Stimulated activated naive CD4-positive, alpha-beta T cell (primary cell): ENCODE measurements around the gene LRCOL1.

ENCODE experiments used
- DNase-seq, 6 experiments: peaks; one replicate each; lab custom pipeline; 2025; lab: John Stamatoyannopoulos, UW

LRCOL1 gene

DNA sequence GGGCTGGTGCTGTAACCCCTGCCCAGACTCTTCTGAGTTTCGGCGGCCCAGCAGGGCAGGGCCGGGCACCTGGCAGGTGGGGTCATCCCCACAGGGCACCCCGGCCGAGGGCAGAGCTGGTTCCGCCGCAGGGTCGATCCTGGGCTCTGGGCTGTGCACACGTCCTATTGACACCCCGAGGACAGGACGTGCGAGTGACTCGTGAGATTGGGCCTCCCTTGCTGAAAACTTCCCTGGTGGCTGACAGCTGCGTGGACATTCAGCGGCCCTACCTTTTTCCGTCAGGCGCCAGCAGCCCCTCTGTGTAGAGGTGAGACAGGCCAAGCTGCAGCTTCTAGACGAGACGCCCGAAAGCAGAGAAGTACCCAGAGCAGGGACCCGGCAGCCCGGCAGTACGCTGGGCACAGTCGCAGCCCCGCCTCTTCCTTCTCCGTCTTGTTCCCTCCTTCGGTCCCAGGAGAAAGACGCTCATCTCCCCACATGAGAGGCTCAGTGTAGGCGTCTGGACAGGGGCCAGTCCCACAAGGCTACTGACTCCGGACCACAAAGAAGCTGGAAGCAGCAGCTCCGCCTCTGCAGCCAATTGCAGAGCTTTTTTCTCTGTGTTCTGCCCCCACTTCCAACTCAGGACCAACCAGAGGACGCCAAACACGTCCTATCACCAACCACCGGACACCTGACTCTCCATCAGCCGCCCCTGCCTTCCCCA lies at the start of gene LRCOL1:
TSS of gene LRCOL1 (minus strand) at position 532 of the 709 bp plus-strand sequence. CDS start 4,331 bp downstream, outside the sequence.
- DNase-seq, result no peak

DNA sequence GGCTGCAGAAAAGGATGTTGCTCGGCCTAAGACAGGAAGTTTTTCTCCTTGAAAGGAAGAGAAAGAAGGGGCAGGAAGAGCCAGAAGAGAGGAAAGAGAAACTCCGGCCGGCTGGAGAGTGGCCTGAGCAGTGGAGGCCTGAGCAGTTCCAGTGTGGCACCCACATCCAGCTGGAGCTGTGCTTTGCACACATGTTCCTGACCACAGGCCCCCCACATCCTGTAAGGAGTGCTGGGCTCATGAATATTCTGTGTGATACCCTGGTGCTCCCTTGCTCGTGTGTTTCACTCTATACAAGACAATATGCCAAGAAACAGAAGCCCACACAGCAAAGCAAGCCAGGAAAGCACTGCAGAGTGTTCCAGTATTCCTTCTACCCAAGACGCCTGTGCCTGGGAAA lies 49.7 kb upstream of the LRCOL1 start:
- peak in 1 of 6 experiments; percentile 11 for DNase-seq

- no peak for DNase-seq
These were observed 48.8 kb upstream of the LRCOL1 start for GRCh38 chr12:132659146-132659545.

DNA sequence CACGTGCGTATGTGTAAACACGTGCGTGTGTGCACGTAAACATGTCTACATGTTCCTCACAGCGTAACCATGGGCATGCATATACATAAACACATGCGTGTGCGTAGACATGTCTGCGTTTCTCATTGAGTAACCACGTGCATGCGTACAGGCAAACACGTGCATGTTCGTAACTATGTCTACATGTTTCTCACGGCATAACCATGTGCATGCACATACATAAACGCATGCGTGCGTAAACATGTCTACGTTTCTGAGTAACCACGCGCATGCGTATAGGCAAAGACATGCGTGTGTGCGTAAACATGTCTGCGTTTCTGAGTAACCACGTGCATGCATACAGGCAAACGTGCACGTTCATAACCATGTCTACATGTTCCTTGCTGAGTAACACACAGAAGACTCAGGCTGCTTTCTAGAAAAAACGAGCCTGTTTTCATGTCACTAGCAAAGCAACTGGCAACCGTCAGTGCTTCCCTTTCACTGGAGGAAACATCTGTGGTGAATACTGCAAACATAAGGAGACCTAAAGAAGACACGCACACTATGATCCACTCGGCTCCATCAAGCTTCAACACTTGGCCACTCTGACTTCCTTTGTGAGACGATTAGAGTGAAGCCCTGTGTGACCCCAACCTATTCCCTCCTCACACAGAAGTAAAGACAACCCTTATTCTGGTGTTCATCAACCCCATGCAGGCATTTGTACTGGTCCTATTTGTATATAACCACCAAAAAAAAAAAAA lies 47.9 kb upstream of the LRCOL1 start:
- DNase-seq, result no peak

DNA sequence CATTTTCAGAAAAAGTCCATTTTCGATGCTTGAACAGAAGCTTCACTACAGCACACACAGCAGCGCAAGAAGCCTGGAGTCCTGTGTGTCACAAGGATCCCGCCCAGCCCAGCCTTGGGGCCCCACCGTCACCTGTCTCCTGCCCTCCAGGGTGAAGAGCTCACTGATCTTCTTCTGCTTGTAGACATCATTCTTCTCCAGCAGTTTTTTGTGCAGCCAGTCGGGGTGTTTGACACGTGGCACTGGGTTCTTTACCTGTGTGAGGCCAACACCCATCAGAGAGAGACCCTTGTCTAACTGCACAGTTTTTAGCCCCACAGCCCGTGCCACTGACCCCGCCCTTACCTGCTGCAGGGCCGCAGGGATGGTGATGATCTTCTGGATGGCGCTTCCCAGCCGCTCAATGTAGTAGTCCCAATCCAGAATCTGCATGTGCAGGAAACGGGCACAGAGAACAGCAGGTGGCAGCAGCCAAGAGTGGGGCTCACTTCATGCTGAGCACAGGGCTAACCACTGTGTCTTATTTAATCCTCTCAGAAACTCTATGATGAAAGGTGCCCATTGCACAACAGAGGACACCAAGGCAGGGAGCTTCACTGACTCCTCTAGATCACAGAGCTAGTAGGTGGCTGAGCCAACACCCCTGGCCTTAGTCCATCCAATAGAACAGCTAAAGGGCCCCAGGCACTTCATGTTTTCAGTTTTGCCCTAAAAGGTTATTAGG lies 46.8 kb upstream of the LRCOL1 start:
- no peak for DNase-seq

DNA sequence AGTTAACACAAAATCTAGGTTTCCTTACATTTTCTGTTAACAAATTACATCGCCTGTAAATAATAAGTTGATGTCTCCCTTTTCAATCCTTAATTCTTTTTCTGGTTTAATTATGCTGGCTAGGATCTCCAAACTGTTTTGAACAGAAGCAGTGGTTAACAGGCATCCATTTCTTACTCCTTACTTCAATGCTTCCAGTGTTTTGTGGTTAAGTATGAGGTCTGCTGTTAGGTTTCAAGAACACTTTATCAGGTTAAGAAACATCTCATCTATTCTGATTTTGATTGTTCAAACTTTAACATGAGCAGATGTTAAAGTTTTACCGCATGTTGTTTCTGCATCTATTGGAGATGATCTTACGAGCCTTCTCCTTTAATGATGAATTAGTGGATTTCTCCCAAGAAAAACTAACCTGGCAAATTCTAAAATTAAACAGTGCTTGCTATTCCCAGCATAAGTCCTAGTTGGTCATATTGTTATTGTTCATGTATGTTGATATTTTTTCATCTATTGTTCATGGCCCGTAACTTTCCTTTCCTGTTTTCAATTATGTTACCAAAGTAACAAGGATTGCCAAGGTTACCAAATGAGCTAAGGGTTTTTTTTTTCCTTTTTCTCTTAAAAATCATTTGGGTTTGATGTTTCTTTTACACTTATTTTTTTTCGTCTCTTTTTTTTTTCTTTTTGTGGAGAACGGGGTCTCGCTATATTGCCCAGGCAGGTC lies 43.3 kb upstream of the LRCOL1 start:
- DNase-seq, result no peak

- DNase-seq, result no peak
These were observed 41.2 kb upstream of the LRCOL1 start for GRCh38 chr12:132651444-132652100.

DNA sequence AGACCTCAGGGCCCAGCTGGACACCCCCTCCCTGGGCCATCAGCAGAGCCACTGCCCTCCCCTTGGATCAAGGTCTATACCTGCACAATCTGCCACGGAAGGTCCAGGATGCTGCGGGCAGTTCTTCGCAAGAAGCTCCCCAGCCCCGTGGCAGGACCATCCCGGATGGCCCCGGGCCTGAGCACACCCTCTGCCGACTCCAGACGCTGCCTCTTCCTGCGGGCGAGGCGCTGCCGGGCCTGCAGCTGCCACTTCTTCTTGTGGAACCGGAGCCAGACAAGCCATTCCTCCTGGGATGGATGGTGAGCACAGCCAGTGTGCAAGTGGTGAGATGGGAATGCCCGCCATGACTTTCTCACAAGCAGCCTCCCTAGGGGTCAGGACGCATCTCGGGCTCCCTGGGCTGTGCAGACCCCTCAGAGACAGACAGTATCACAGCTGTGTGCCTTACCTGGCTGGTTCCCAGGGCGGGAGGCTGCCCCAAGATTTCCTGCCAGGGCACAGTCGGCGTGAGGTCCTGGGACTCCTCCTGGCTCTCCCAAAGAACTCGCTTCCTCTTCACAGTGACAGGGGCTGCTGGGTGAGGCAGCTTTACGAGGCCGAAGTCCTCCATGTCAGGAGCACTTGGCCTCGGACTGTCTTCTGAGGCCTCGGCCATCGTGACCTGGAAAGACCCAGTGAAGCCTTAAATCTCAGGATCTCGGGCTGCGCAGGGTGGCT lies 39.0 kb upstream of the LRCOL1 start:
- no peak for DNase-seq

- no peak for DNase-seq
These were observed 38.3 kb upstream of the LRCOL1 start for GRCh38 chr12:132648616-132649225.

DNA sequence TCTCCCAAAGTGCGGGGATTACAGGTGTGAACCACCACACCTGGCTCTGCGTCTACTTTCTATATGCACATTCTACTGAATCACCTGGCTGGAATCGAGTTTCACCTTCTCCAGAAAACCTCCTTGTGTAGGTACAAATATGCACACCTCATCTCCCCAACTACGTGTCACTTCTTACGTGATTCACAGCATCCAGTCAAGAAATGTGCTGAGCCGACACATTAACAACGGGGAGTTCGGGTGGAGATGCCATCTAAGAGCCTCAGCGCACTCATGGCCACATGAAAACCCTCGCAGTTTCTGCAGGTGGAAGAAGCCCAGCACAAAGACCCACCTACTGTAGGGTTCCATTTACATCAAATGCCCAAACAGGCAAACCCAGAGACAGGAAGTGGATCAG lies 37.5 kb upstream of the LRCOL1 start:
- no peak for DNase-seq

- DNase-seq, result no peak
These were observed 36.5 kb upstream of the LRCOL1 start for GRCh38 chr12:132646850-132647249.

DNA sequence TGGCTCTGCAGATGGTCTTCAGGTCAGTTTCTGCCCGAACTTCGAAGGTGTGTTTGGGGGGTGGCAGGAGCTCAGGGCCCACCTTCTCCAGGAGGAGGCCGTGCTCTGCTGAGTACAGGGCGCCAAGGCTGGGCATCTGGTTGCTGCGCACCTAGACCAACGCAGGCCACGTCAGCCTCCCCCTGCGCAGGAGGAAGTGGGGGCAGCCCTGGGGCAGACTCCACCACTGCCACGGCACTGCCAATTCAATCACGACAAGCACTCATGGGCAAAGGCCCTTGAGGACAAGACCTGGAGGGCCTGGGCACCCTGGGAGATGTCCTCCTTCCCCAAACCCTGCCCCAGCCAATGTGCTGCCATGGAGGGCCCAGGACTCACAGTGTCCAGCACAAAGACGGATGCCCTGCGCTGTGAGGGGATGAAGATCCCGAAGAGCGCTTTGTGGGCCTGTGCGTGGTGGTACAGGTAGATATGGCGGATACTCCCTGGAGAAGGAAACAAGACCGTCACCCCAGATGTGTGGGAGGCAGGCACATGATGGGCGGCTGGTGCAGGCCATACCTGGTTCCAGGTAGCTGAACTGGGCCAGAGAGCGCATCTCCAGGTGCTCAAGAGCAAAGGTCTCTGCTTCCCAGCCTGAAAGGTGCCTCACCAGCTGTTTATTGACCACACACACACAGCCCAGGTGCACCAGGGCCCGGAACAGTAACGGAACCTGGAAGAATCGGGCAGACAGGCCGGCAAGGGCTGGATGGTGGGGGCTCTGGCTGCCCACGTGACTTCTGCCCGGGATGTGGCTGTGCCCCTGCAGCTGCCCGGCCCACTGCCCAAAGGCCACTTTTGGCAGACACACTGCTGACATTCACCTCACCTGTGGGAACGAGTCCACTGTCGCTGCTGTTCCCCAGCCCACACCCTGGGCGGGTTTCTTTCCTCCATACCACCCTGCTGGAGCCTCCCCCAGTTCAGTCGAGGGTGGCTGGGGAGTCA lies 32.8 kb upstream of the LRCOL1 start:
- DNase-seq, result no peak

GRCh38 chr12:132641811-132642650 lies 31.6 kb upstream of the LRCOL1 start:
- DNase-seq, result no peak

DNA sequence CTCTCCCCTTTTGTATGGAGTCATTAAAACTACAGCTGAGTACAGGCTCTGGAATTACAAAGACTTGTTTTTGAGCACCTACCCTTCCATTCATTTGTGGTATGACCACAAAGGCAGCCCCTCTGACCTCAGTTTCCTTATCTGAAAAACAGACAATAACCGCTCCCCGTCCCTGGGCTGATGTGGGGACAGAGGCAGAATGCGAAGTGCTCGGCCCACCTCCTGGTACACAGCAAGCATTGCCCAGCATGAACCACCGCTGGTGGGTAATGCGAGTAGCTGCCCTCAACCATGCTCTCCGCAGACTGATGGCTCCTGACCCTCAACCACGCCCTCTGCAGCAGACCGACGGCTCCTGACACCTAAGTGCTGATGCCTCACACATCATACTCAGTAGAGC lies 30.6 kb upstream of the LRCOL1 start:
- DNase-seq, result no peak

DNA sequence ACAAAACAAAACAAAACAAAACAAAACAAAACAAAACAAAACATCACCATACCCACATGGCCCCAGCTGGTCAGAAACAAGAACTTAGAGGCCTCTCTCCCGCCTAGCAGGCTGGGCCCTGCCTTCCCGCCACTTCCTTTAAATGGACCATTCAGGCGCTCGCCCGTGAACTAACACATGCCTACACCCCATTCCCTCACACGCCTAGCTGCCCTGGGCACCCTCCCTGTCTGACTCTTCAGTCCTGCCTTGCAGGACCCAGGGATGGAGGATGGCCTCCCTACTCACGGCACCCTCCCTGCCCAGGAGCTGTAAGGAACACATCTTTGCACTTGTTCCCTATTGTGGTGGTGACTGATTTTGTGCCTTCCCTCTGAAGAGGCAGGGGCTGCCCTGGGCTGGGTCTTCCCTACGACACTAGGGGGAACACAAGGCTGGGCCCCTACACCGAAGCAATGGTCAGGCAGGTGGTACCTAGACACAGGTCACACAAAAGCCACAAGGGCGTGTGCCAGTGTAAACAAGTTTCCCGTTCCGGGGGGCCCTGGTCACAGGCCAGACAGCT lies 29.7 kb upstream of the LRCOL1 start:
- DNase-seq, result no peak

- DNase-seq, result no peak
These were observed 28.4 kb upstream of the LRCOL1 start for GRCh38 chr12:132638541-132639408.

DNA sequence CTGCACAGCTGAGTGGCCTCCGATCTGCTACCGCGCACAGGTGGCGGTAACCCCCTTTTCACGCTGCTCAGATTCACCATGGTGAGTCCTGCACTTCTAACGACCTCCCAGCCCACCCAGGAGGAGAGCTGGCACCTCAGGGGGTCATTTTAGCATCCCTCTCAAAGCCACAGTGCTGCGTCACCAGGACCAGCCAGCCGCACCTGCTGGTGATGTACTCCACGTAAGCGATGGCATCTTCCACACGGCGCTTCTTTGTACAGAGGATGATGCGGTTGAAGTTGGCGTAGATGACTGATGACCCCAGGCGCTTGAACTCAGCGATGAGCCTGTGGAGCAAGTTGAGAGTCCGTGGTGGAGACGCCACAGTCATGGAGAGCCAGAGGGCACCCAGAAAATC lies 27.4 kb upstream of the LRCOL1 start:
- DNase-seq, result no peak
